ENCODE results near the gene AJM1.
"Not testable (repeated sequence)": the region's sequence is repeated elsewhere in the genome, so short reads cannot be mapped to it uniquely, and the experiment has no call there.

Gene AJM1

DNA sequence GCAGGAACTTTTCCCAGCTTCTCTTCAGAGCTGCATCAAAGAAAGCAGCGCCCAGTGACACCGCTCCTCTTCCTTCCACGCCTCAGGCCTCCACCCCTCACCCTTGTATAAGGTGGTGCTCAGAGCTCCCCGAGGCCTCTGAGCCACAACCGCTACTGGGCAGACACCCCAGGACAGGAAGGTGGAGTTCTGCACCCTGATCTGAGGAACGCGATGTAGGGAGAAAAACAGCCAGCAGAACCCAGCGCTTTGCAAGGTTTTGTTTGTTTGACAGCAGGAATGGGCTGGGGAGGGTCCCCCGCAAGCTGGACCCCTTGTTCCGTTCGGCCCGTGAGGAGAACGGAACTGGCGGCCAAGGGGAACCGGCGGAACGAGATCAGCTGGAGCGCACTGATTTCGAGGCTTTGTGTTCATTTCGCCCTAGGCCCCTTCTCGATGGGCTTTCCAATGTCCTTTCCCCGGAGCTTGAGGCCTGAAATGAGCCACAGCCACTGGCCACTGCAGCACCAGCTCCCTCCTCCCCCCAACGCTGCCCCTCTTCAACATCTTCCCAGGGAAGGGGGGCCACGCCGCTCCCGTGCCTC, 19.7 kb downstream of the AJM1 start:
- H3K27ac Mint-ChIP-seq = no peak overlapping the region

DNA sequence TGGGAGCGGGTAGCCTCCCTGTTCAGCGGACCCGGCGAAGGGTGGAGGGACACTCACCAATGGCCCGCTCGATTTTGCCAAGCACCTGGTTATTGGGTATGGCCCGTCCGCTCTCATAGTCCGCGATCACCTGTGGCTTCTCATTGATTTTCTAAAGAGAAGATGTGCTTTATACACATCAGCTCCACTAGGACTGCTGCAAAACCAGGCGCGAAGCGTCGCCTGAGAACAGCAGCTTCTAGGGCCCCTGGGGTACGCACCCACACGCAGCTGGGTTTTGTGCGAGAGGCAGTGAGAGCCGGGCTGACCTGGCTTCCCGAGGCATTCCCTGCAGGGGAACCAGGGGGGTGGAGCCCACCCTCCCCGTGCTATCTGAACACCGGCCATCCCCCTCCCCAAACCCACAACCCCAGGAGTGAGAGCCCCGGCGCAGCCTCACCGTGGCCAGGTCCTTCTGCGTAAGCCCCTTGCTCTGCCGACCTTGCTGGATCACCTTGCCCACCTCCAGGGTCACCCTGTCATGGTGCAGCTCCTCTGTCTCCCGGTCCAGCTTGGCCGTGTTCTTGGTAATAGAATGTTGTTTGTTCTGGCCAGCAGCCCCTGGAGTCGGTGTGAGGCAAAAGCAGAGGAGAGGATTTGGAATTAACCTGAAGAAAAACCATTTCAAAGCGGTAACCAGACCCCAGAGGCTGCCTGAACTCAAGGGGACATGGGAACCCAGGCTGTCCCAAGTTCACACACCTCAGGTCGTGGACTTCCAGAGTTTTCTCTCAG, 20.8 kb downstream of the AJM1 start:
- Mint-ChIP-seq H3K4me1 (peaks cover 4% of the 10 kb centered on the region), H3K27me3 (ENCODE audit: low read depth) (no peaks in the 10 kb centered on the region), H3K36me3 (ENCODE audit: low read depth) (peaks cover 9% of the 10 kb centered on the region), H3K27ac (no peak overlapping the region), H3K4me3 (peak overlapping the region in 2 of 3 experiments; percentile 37 to 46), H3K9me3 (peaks cover 4% of the 10 kb centered on the region)
- TF ChIP-seq, protein P1, sequence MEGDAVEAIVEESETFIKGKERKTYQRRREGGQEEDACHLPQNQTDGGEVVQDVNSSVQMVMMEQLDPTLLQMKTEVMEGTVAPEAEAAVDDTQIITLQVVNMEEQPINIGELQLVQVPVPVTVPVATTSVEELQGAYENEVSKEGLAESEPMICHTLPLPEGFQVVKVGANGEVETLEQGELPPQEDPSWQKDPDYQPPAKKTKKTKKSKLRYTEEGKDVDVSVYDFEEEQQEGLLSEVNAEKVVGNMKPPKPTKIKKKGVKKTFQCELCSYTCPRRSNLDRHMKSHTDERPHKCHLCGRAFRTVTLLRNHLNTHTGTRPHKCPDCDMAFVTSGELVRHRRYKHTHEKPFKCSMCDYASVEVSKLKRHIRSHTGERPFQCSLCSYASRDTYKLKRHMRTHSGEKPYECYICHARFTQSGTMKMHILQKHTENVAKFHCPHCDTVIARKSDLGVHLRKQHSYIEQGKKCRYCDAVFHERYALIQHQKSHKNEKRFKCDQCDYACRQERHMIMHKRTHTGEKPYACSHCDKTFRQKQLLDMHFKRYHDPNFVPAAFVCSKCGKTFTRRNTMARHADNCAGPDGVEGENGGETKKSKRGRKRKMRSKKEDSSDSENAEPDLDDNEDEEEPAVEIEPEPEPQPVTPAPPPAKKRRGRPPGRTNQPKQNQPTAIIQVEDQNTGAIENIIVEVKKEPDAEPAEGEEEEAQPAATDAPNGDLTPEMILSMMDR (IDR thresholded peaks at IDR 0.05; ENCODE audit: unreplicated experiment in 3 of 3) = no peak

More for the DNA sequence above, 19.7 kb downstream of the AJM1 start:
- Mint-ChIP-seq H3K9me3 (no peaks in the 10 kb centered on the region), H3K27me3 (ENCODE audit: low read depth) (no peaks in the 10 kb centered on the region), H3K4me3 (peak overlapping the region in 1 of 3 experiments; percentile 50), H3K36me3 (ENCODE audit: low read depth) (peaks cover 4% of the 10 kb centered on the region), H3K4me1 (peaks cover 4% of the 10 kb centered on the region)
- TF ChIP-seq, protein P1 (IDR thresholded peaks at IDR 0.05; ENCODE audit: unreplicated experiment in 3 of 3) = no peak

DNA sequence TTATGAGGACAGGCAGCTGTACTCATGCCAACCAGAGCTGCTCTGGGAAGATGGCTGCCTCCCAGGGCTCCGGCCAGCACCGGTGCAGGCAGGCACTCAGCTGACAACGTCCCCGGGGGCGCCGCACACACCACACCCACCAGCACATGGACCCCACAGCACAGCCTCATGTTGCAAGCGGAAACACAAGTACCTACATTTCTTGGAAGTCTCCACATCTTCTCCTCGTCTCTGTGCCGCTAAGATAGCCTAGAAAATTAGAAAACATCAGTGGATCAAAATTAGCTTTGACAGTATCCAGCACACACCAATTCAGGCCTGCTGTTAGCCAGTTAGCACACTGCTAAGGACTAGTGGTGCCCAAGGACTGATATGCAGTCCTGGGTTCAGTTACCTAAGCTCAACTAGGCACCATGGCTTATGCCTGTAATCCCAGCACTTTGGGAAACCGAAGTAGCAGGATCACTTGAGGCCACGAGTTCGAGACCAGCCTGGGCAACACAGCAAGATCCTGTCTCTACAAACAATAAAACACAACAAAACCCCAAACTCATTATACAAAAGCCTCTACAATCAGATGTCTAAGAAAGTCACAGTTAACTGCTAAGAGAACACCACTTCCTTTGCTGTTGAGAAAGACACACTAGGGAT, 21.5 kb downstream of the AJM1 start:
- H3K9me3 Mint-ChIP-seq = peaks cover 10% of the 10 kb centered on the region
- TF ChIP-seq, protein P1 (IDR thresholded peaks at IDR 0.05; ENCODE audit: unreplicated experiment in 3 of 3) = no peak
- H3K36me3 Mint-ChIP-seq (ENCODE audit: low read depth) = peaks cover 15% of the 10 kb centered on the region
- peaks cover 4% of the 10 kb centered on the region for H3K27me3 Mint-ChIP-seq (ENCODE audit: low read depth)
- H3K4me3 Mint-ChIP-seq = peak overlapping the region; percentile 23 to 44 (median 41)
- no peak overlapping the region for H3K27ac Mint-ChIP-seq
- peaks cover 4% of the 10 kb centered on the region for H3K4me1 Mint-ChIP-seq

DNA sequence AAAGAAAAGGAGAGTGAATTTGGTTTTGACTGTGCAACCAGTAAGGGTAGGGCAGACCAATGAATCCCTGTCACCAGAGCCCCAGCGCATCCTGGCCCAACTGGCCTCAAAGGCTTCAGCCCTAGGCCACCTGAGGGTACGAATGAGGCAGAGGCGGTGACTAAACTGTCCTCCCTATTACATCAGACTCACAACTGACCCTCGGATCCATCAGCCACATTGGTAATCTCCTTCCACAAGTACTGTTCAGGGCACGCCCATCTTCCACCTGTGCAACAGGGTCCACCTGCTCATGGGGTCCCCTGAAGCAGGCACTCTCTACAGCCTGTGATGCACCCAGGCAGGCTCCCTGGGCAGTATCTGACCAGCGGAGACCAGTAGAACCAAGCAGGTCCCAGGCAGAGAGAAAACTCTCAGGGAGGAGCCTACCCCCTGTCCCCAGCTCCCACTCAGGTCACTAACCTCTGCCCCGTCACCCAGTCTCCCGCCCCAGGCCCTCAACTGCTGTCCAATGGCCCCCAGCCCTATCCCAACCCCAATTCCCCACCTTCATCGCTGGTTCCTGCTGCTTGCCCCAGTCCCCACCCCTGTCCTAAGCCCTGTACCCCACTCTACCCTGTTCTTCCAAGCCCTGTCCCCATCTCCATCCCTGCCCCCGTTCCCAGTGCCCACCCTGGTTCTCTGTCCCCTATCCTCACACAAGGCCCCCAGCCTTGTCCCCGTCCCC, 22.9 kb downstream of the AJM1 start:
- Mint-ChIP-seq H3K4me1 (peaks cover 4% of the 10 kb centered on the region), H3K27me3 (ENCODE audit: low read depth) (peaks cover 4% of the 10 kb centered on the region), H3K27ac (peak overlapping the region in 1 of 3 experiments; percentile 61), H3K4me3 (peak overlapping the region; percentile 88 to 91 (median 88)), H3K9me3 (peaks cover 15% of the 10 kb centered on the region), H3K36me3 (ENCODE audit: low read depth) (peaks cover 21% of the 10 kb centered on the region)
- TF ChIP-seq, protein P1 (IDR thresholded peaks at IDR 0.05; ENCODE audit: unreplicated experiment in 3 of 3) = no peak

DNA sequence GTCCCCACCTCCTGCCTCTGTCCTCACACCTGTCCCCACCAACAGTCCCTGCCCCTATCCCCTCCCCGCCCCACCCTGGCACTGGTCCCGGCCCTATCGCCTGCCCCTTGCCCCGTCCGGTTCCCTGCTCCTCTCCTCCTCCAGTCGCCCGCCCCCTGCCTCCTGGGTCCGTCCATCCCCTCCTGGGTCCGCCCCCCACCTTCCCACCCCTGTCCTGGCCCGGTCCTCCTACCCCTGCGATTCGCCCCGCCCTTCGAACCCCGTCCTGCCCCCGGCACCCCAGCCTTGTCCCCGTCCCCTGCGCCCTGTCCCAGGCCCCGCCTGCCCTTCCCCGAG, 23.5 kb downstream of the AJM1 start:
- peaks cover 18% of the 10 kb centered on the region for H3K9me3 Mint-ChIP-seq
- H3K4me1 Mint-ChIP-seq = peaks cover 4% of the 10 kb centered on the region
- peak overlapping the region; percentile 88 to 91 (median 88) for H3K4me3 Mint-ChIP-seq
- TF ChIP-seq, protein P1 (IDR thresholded peaks at IDR 0.05; ENCODE audit: unreplicated experiment in 3 of 3) = no peak
- peak overlapping the region in 2 of 3 experiments; percentile 57 to 61 for H3K27ac Mint-ChIP-seq
- H3K27me3 Mint-ChIP-seq (ENCODE audit: low read depth) = peaks cover 4% of the 10 kb centered on the region
- H3K36me3 Mint-ChIP-seq (ENCODE audit: low read depth) = peaks cover 24% of the 10 kb centered on the region

DNA sequence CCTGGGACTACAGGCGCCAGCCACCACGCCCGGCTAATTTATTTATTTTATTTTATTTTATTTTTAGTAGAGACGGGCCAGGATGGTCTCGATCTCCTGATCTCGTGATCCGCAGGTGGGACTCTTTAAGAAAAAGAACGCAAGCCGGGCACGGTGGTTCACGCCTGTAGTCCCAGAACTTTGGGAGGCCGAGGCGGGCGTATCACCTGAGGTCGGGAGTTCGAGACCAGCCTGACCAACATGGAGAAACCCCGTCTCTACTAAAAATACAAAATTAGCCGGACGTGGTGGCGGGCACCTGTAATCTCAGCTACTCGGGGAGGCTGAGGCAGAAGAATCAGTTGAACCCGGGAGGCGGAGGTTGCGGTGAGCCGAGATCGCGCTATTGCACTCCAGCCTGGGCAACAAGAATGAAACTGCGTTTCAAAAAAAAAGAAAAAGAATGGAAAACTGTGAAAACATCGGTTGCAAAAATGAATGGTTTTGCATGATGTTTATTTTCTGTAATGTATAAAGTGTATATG, 24.7 kb downstream of the AJM1 start:
- H3K27me3 Mint-ChIP-seq (ENCODE audit: low read depth); H3K27ac Mint-ChIP-seq; H3K4me1 Mint-ChIP-seq: not testable (repeated sequence)
- peaks cover 22% of the 10 kb centered on the region for H3K9me3 Mint-ChIP-seq
- peak overlapping the region; percentile 65 to 80 (median 70) for H3K4me3 Mint-ChIP-seq
- H3K36me3 Mint-ChIP-seq (ENCODE audit: low read depth) = peaks cover 25% of the 10 kb centered on the region
